Endothelial cell of umbilical vein (primary cell): ENCODE data around the gene SNX9. TPM values are rescaled to one million over a fixed set of nuclear protein-coding genes. Genes with fewer than 3 reads are reported as not detected.
A peak's percentile ranks its signal among the peaks of the same experiment; 100 is the strongest.
"Not testable (repeated sequence)": the region's sequence is repeated elsewhere in the genome, so short reads cannot be mapped to it uniquely, and the experiment has no call there.

Experiments
- BruUV-seq: library from RNA; stranded (reverse); fragments of 400-500 nt; replicated peaks from 2 replicates; lab custom pipeline; 2021; lab: Mats Ljungman, UMichigan
- CTCF ChIA-PET: fragments of 300-600, 350-600 bp; sonication (Branson Sonifier 250); formaldehyde crosslinking; loops from one replicate; lab custom pipeline; 2021; ENCODE audit warnings: antibody characterized with exemption, inconsistent platforms; lab: Charles Lee
- POLR2A ChIA-PET: fragments of 300-600, 350-600 bp; sonication (Branson Sonifier 250); formaldehyde crosslinking; loops from one replicate; lab custom pipeline; 2021; ENCODE audit warnings: antibody characterized with exemption, inconsistent platforms; lab: Charles Lee
- DNase-seq: peaks from one replicate; pipeline ENCODE4 v3.0.0-alpha.2; 2011; ENCODE audit warnings: low read depth, low spot score
- FAIRE-seq: peaks from 2 replicates; lab custom pipeline; 2011; peaks lifted over from hg19 to GRCh38; lab: Jason Lieb, UNC
- H2AFZ ChIP-seq: 2 replicates; pipeline ENCODE4 v1.6.0; 2012; ENCODE audit warnings: low read depth, low read length, control low read depth, inconsistent platforms
- H3K27ac ChIP-seq: 2 replicates; pipeline ENCODE4 v1.5.1; 2011; ENCODE audit warnings: low read depth, mild to moderate bottlenecking, control low read depth, low read length, moderate library complexity; ENCODE audit not compliant: insufficient read depth
- H3K27me3 ChIP-seq, 2 experiments: 2 replicates each; pipeline versions ENCODE4 v1.6.0 to v1.6.1; 2011; ENCODE audit warnings: low read length in 2 of 2, mixed read lengths in 1 of 2; ENCODE audit not compliant: control insufficient read depth in 2 of 2, insufficient read depth in 2 of 2
- H3K36me3 ChIP-seq, 2 experiments: 2 replicates in 1 of 2; 3 replicates in 1 of 2; pipeline ENCODE4 v1.5.1; 2011; ENCODE audit warnings: low read length in 2 of 2, mild to moderate bottlenecking in 1 of 2, moderate library complexity in 1 of 2; ENCODE audit not compliant: control insufficient read depth in 2 of 2, insufficient read depth in 2 of 2; ENCODE audit errors: extremely low read depth in 1 of 2
- H3K4me1 ChIP-seq: 3 replicates; pipeline ENCODE4 v1.5.1; 2011; ENCODE audit warnings: mild to moderate bottlenecking, low read length; ENCODE audit not compliant: control insufficient read depth, insufficient read depth; ENCODE audit errors: extremely low read depth
- H3K4me2 ChIP-seq: 2 replicates; pipeline ENCODE4 v1.6.1; 2011; ENCODE audit warnings: low read length, control low read depth, mixed read lengths; ENCODE audit not compliant: insufficient read depth
- H3K4me3 ChIP-seq, 3 experiments: fragments of 200-600 bp in 1 of 3; sonication (generic), shearing (Covaris generic) in 1 of 3; replicated peaks in 1 of 3; 2 replicates each; pipeline ENCODE4 v1.5.1; 2011 to 2016; ENCODE audit warnings: control low read depth in 3 of 3, low read length in 3 of 3, mild to moderate bottlenecking in 2 of 3, inconsistent platforms in 1 of 3, low read depth in 1 of 3, moderate library complexity in 1 of 3; ENCODE audit not compliant: insufficient read depth in 1 of 3
- H3K79me2 ChIP-seq: 2 replicates; pipeline ENCODE4 v1.6.0; 2012; ENCODE audit warnings: low read length, inconsistent platforms; ENCODE audit not compliant: control insufficient read depth, insufficient read depth
- H3K9ac ChIP-seq: replicated peaks from 2 replicates; pipeline ENCODE3; 2011; ENCODE audit warnings: low read length, control low read depth; ENCODE audit not compliant: insufficient read depth; ENCODE audit errors: extremely low read depth
- H3K9me1 ChIP-seq: replicated peaks from 3 replicates; pipeline ENCODE4 v1.6.0; 2011; ENCODE audit warnings: mild to moderate bottlenecking, low read length; ENCODE audit not compliant: control insufficient read depth, insufficient read depth; ENCODE audit errors: extremely low read depth
- H3K9me3 ChIP-seq: replicated peaks from 2 replicates; pipeline ENCODE4 v1.5.1; 2012; ENCODE audit warnings: low read length, inconsistent platforms; ENCODE audit not compliant: control insufficient read depth, insufficient read depth
- H4K20me1 ChIP-seq: replicated peaks from 2 replicates; pipeline ENCODE3; 2011; ENCODE audit warnings: mild to moderate bottlenecking, low read length; ENCODE audit not compliant: control insufficient read depth, insufficient read depth; ENCODE audit errors: extremely low read depth
- CTCF ChIP-seq, 2 donors: IDR thresholded peaks; 1 replicate in 1 of 2; 2 replicates in 1 of 2; pipeline ENCODE4 v1.5.1; 2011; ENCODE audit warnings: low read length in 2 of 2, mild to moderate bottlenecking in 2 of 2, moderate library complexity in 2 of 2, control low read depth in 1 of 2, inconsistent platforms in 1 of 2, low read depth in 1 of 2; ENCODE audit not compliant: insufficient read depth in 1 of 2; ENCODE audit errors: extremely low read depth in 1 of 2
- EZH2 ChIP-seq: IDR thresholded peaks from 2 replicates; pipeline ENCODE4 v1.6.1; 2012; ENCODE audit warnings: borderline replicate concordance, low read depth, mild to moderate bottlenecking, moderate library complexity, low read length, inconsistent platforms; ENCODE audit not compliant: severe bottlenecking
- FOS ChIP-seq: IDR thresholded peaks from 2 replicates; pipeline ENCODE4 v1.6.1; 2011; ENCODE audit warnings: mild to moderate bottlenecking, low read length, moderate library complexity, borderline replicate concordance; ENCODE audit not compliant: insufficient read depth
- GATA2 ChIP-seq: IDR thresholded peaks from 2 replicates; pipeline ENCODE4 v1.7.0; 2011; ENCODE audit warnings: low read depth, mild to moderate bottlenecking, moderate library complexity, mixed read lengths, low read length; ENCODE audit not compliant: insufficient read length, insufficient read depth
- JUN ChIP-seq: IDR thresholded peaks from 2 replicates; pipeline ENCODE4 v1.6.1; 2011; ENCODE audit warnings: borderline replicate concordance, low read depth; ENCODE audit not compliant: insufficient read length, insufficient read depth
- MAX ChIP-seq: IDR thresholded peaks from 2 replicates; pipeline ENCODE4 v1.6.1; 2011; ENCODE audit not compliant: insufficient read depth, insufficient read length
- MYC ChIP-seq: IDR thresholded peaks from one replicate; pipeline ENCODE4 v1.6.1; 2011; ENCODE audit warnings: mild to moderate bottlenecking, low read depth, low read length
- POLR2A ChIP-seq: IDR thresholded peaks from 2 replicates; pipeline ENCODE4 v1.6.1; 2012; ENCODE audit warnings: low read depth, mild to moderate bottlenecking, control low read depth, low read length
- POLR2AphosphoS5 ChIP-seq: IDR thresholded peaks from 2 replicates; pipeline ENCODE4 v1.6.1; 2012; ENCODE audit warnings: low read depth, mild to moderate bottlenecking, control low read depth, low read length, moderate library complexity; ENCODE audit not compliant: insufficient read depth
- dilution Hi-C: fragments of 300-500 bp; cut with MboI; formaldehyde crosslinking; loops from one replicate; pipeline ENCODE4 v1.15.0; 2019; ENCODE audit warnings: low sequenced_read_pairs; ENCODE audit not compliant: extremely low pct_ligation_motif_present
- intact Hi-C: fragments of 100-400 bp; cut with micrococcal nuclease; formaldehyde crosslinking; loops from one replicate; pipeline ENCODE4 v1.10.0; 2022
- polyA plus RNA-seq, 4 experiments: library from polyadenylated mRNA; depleted of rRNA in 3 of 4; stranded (reverse) in 3 of 4; unstranded in 1 of 4; fragments of >200 nt; gene quantifications; 2 replicates each; pipeline versions ENCODE4 v1.2.1 to v1.2.3, GENCODE V29; 2011 to 2012; ENCODE audit warnings: missing spikeins in 1 of 4
- total RNA-seq: library from RNA; stranded (reverse); gene quantifications from 2 replicates; pipeline ENCODE4 v1.2.3, GENCODE V29; 2021

The SNX9 gene
- total and polyA plus RNA-seq, 2 donors (not counting 3 experiments of a cell fraction or from before 2014, with no cell fraction given) = 27.5 to 54.5 TPM

GRCh38 chr6:157946865-157947532 lies 124.0 kb downstream of the SNX9 start:
- Histone ChIP-seq H3K27ac (no peak overlapping the region), H3K4me3 (no peak overlapping the region), H2AFZ (no peak overlapping the region), H3K4me1 (no peaks in the 10 kb centered on the region), H3K36me3 (peaks cover 17 to 19% of the 10 kb centered on the region in 2 experiments), H3K79me2 (no peaks in the 10 kb centered on the region), H3K9me1 (no peaks in the 10 kb centered on the region), H3K4me2 (no peak overlapping the region), H3K9ac (no peak overlapping the region), H3K9me3 (no peaks in the 10 kb centered on the region), H4K20me1 (no peaks in the 10 kb centered on the region), H3K27me3 (no peaks in the 10 kb centered on the region)
- DNase-seq = no peak
- intact Hi-C loops = no loop called here
- FAIRE-seq = no peak
- dilution Hi-C loops = no loop called here
- CTCF ChIA-PET = interaction anchor here (1.0 to 1.7 kb wide), 3 partner anchors 79 to 190 kb away, joined by 4 to 7 read pairs (median 5); no protein-coding TSS in a partner anchor
- POLR2A ChIA-PET = no interaction called here
- TF ChIP-seq FOS (no peak), MAX (no peak), POLR2AphosphoS5 (peak; percentile 28), MYC (no peak), GATA2 (no peak), CTCF (IDR thresholded peaks at IDR 0.05; ENCODE audit: extremely low read depth in 1 of 2, insufficient read depth in 1 of 2, low read depth in 1 of 2, low read length in 2 of 2) (peak in 1 of 2 donors; percentile 14), EZH2 (no peak), JUN (no peak), POLR2A (no peak)
- BruUV-seq = no TSS peak

- CTCF ChIA-PET, FAIRE-seq, intact Hi-C loops, H3K27me3 ChIP-seq, H4K20me1 ChIP-seq, H3K4me1 ChIP-seq, BruUV-seq, H3K4me3 ChIP-seq, H3K36me3 ChIP-seq, DNase-seq, H3K9me1 ChIP-seq, H3K4me2 ChIP-seq, H3K9ac ChIP-seq, dilution Hi-C loops, H3K9me3 ChIP-seq, H3K79me2 ChIP-seq, H3K27ac ChIP-seq, POLR2A ChIA-PET, H2AFZ ChIP-seq: not testable (repeated sequence)
Measured at GRCh38 chr6:157950899-157951298, 127.9 kb downstream of the SNX9 start.
